ENCODE results near the gene MRPS31. TPM values are rescaled to one million over a fixed set of nuclear protein-coding genes. Genes with fewer than 3 reads are reported as not detected.

The MRPS31 gene
- total RNA-seq, 1 donor from 2014 or later = 22.2 TPM

- H3K36me3 ChIP-seq = no peaks in the 10 kb centered on the region
- H3K27ac ChIP-seq = no peak overlapping the region
- no peak for DNase-seq
- intact Hi-C loops (cut with DNase I) = no loop called here
- no peaks in the 10 kb centered on the region for H3K4me1 ChIP-seq
- no peak for ATAC-seq
- no peak overlapping the region for H3K4me3 ChIP-seq
- H3K9me3 ChIP-seq = peaks cover 31% of the 10 kb centered on the region
- H3K27me3 ChIP-seq (ENCODE audit: low read depth) = no peaks in the 10 kb centered on the region
- TF ChIP-seq, protein P1, sequence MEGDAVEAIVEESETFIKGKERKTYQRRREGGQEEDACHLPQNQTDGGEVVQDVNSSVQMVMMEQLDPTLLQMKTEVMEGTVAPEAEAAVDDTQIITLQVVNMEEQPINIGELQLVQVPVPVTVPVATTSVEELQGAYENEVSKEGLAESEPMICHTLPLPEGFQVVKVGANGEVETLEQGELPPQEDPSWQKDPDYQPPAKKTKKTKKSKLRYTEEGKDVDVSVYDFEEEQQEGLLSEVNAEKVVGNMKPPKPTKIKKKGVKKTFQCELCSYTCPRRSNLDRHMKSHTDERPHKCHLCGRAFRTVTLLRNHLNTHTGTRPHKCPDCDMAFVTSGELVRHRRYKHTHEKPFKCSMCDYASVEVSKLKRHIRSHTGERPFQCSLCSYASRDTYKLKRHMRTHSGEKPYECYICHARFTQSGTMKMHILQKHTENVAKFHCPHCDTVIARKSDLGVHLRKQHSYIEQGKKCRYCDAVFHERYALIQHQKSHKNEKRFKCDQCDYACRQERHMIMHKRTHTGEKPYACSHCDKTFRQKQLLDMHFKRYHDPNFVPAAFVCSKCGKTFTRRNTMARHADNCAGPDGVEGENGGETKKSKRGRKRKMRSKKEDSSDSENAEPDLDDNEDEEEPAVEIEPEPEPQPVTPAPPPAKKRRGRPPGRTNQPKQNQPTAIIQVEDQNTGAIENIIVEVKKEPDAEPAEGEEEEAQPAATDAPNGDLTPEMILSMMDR (IDR thresholded peaks at IDR 0.05) = no peak
Observed at GRCh38 chr13:40706439-40706838, 64.6 kb downstream of the MRPS31 start.

DNA sequence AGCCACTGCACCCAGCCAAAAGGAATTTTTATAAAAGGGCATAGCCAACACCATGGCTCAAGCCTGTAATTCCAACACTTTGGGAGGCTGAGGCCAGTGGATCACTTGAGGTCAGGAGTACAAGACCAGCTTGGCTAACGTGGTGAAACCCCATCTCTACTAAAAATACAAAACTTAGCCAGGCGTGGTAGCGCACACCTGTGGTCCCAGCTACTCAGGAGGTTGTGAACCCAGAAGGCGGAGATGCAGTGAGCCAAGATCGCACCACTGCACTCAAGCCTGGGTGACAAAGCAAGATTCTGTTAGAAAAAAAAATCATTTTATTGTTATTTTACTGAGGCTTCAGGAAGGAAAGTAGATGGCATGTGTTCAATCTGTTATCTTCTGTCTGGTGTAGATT lies 73.3 kb downstream of the MRPS31 start:
- no peaks in the 10 kb centered on the region for H3K36me3 ChIP-seq
- intact Hi-C loops (cut with DNase I) = no loop called here
- no peaks in the 10 kb centered on the region for H3K9me3 ChIP-seq
- no peaks in the 10 kb centered on the region for H3K4me1 ChIP-seq
- no peak overlapping the region for H3K27ac ChIP-seq
- DNase-seq (no peak), ATAC-seq (no peak)
- TF ChIP-seq, protein P1 (IDR thresholded peaks at IDR 0.05) = no peak
- no peak overlapping the region for H3K4me3 ChIP-seq
- H3K27me3 ChIP-seq (ENCODE audit: low read depth) = no peaks in the 10 kb centered on the region

GRCh38 chr13:40694426-40694825 lies 76.6 kb downstream of the MRPS31 start:
- H3K27ac ChIP-seq = no peak overlapping the region
- ATAC-seq (no peak), DNase-seq (no peak)
- no peaks in the 10 kb centered on the region for H3K27me3 ChIP-seq (ENCODE audit: low read depth)
- no peaks in the 10 kb centered on the region for H3K36me3 ChIP-seq
- no peaks in the 10 kb centered on the region for H3K9me3 ChIP-seq
- intact Hi-C loops (cut with DNase I) = no loop called here
- H3K4me1 ChIP-seq = no peaks in the 10 kb centered on the region
- TF ChIP-seq, protein P1 (IDR thresholded peaks at IDR 0.05) = no peak
- H3K4me3 ChIP-seq = no peak overlapping the region

DNA sequence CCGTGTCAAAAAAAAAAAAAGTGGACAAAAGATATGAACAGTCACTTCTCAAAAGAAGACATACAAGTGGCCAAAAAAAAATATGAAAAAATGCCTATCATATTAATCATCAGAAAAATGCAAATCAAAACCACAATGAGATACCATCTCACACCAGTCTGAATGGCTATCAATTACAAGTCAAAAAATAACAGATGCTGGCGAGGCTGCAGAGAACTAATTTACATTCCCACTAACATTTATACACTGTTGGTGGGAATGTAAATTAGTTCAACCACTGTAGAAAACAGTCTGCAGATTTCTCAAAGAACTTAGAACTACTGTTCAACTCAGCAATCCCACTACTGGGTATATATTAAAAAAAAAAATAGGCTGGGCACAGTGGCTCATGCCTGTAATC lies 78.0 kb downstream of the MRPS31 start:
- Histone ChIP-seq H3K9me3 (no peaks in the 10 kb centered on the region), H3K4me3 (no peak overlapping the region), H3K4me1 (no peaks in the 10 kb centered on the region), H3K27ac (no peak overlapping the region), H3K27me3 (ENCODE audit: low read depth) (no peaks in the 10 kb centered on the region), H3K36me3 (no peaks in the 10 kb centered on the region)
- TF ChIP-seq, protein P1 (IDR thresholded peaks at IDR 0.05) = no peak
- intact Hi-C loops (cut with DNase I) = no loop called here
- no peak for DNase-seq
- no peak for ATAC-seq

- Histone ChIP-seq H3K27ac (no peak overlapping the region), H3K9me3 (no peaks in the 10 kb centered on the region), H3K4me1 (no peaks in the 10 kb centered on the region), H3K27me3 (ENCODE audit: low read depth) (no peaks in the 10 kb centered on the region), H3K4me3 (no peak overlapping the region), H3K36me3 (no peaks in the 10 kb centered on the region)
- TF ChIP-seq, protein P1 (IDR thresholded peaks at IDR 0.05) = no peak
- no peak for ATAC-seq
- no peak for DNase-seq
- intact Hi-C loops (cut with DNase I) = loop anchor here (10.0 kb wide), 1 partner anchor 624 kb away; no protein-coding TSS in a partner anchor
Observed at GRCh38 chr13:40688781-40689180, 82.2 kb downstream of the MRPS31 start.

All from lower lobe of right lung (tissue), 2 donors.